Mammary epithelial cell (primary cell): Measurements from ENCODE around the gene PSMD6.

Experiments used
- EZH2 ChIP-seq: IDR thresholded peaks from 2 replicates; pipeline ENCODE4 v1.6.1; 2012; ENCODE audit warnings: low read length, inconsistent platforms, borderline replicate concordance
- TF ChIP-seq, protein P1 (sequence below), 2 donors: IDR thresholded peaks in 1 of 2; conservative IDR thresholded peaks in 1 of 2; 2 replicates each; pipeline ENCODE4 v1.5.1; 2011 to 2012; ENCODE audit warnings: inconsistent platforms in 2 of 2, low read length in 2 of 2, mild to moderate bottlenecking in 2 of 2, control low read depth in 1 of 2, low read depth in 1 of 2; ENCODE audit not compliant: insufficient read depth in 1 of 2; ENCODE audit errors: extremely low read depth in 1 of 2

DNA sequence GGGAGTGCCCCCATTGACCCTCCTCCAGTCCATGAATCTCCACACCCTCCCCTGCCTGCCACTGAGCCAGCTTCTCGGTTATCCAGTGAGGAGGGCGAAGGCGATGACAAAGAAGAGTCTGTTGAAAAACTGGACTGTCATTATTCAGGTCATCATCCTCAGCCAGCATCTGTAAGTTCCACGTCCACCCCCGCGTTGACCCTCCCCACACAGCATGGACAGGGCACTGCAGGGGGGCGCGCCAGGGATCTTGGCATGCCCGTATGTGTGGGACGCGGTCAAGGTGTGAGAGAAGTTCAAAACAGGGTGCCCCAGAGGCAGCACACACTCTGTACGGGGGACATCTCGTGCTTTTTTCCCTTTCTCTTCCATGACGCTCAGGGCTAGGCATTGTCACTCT, 33.1 kb downstream of the PSMD6 start:
- no peak for TF ChIP-seq EZH2
- TF ChIP-seq, protein P1, sequence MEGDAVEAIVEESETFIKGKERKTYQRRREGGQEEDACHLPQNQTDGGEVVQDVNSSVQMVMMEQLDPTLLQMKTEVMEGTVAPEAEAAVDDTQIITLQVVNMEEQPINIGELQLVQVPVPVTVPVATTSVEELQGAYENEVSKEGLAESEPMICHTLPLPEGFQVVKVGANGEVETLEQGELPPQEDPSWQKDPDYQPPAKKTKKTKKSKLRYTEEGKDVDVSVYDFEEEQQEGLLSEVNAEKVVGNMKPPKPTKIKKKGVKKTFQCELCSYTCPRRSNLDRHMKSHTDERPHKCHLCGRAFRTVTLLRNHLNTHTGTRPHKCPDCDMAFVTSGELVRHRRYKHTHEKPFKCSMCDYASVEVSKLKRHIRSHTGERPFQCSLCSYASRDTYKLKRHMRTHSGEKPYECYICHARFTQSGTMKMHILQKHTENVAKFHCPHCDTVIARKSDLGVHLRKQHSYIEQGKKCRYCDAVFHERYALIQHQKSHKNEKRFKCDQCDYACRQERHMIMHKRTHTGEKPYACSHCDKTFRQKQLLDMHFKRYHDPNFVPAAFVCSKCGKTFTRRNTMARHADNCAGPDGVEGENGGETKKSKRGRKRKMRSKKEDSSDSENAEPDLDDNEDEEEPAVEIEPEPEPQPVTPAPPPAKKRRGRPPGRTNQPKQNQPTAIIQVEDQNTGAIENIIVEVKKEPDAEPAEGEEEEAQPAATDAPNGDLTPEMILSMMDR (conservative IDR thresholded peaks at IDR 0.05 in 1 of 2, IDR thresholded peaks at IDR 0.05 in 1 of 2; ENCODE audit: extremely low read depth in 1 of 2, insufficient read depth in 1 of 2, low read depth in 1 of 2, low read length in 2 of 2) = no peak
